ENCODE measurements around the gene VPS51.
"Not testable (repeated sequence)": the region's sequence is repeated elsewhere in the genome, so short reads cannot be mapped to it uniquely, and the experiment has no call there.

The VPS51 gene

GRCh38 chr11:65134952-65135632 is 39.1 kb downstream of the VPS51 start:
- peak; percentile 63 for DNase-seq (ENCODE audit: low read depth)

DNA sequence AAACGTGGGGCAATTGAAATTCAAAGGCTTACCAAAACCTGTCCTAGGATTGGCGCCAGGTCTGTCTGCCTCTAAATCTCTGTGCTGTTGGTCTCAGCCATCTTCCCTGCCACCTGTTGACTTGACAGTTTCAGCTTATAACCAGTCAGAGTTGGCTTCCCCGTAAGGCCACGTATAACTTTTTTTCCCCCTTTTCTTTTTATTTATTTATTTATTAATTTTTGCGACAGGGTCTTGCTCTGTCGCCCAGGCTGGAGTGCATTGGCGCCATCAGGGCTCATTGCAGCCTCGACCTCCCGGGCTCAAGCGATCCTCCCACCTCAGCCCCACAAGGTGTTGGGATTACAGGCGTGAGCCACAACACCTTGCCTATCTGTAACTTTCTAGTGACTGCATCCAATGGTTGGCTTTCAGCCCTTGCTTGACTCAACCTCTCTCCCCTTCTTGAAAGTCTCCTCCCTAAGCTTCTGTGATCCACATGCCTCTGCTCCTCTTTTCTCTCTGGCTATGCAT is 39.7 kb downstream of the VPS51 start:
- DNase-seq (ENCODE audit: low read depth), result no peak

- DNase-seq (ENCODE audit: low read depth), result no peak
Observed at GRCh38 chr11:65136515-65137096, 40.6 kb downstream of the VPS51 start.

DNA sequence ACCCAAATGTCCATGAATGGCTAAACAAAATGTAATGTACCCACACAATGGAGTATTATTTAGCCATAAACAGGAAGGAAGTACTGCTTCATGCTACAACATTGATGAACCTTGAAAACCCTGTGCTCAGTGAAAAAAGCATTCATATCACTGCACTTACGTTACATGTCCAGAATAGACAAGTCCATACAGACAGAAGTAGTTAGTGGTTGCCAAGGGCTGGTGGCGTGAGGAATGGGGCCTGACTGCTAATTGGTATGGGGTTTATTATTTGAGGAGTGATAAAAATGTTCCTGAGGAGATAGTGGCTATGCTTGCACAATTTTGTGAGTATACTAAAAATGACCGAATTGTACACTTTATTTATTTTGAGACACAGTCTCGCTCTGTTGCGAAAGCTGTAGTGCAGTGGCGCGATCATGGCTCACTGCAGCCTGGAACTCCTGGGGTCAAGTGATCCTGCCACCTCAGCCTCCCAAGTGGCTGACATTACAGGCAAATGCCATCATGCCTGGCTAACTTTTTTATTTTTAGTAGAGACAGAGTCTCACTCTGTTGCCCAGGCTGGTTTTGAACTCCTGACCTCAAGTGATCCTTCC is 46.0 kb downstream of the VPS51 start:
- no peak for DNase-seq (ENCODE audit: low read depth)

GRCh38 chr11:65147352-65148075 is 51.5 kb downstream of the VPS51 start:
- no peak for DNase-seq (ENCODE audit: low read depth)

- no peak for DNase-seq (ENCODE audit: low read depth)
Observed at GRCh38 chr11:65148657-65149056, 52.6 kb downstream of the VPS51 start.

GRCh38 chr11:65150131-65150508 is 54.1 kb downstream of the VPS51 start:
- DNase-seq (ENCODE audit: low read depth), result not testable (repeated sequence)

GRCh38 chr11:65150509-65151299 is 54.7 kb downstream of the VPS51 start:
- DNase-seq (ENCODE audit: low read depth), result no peak

DNA sequence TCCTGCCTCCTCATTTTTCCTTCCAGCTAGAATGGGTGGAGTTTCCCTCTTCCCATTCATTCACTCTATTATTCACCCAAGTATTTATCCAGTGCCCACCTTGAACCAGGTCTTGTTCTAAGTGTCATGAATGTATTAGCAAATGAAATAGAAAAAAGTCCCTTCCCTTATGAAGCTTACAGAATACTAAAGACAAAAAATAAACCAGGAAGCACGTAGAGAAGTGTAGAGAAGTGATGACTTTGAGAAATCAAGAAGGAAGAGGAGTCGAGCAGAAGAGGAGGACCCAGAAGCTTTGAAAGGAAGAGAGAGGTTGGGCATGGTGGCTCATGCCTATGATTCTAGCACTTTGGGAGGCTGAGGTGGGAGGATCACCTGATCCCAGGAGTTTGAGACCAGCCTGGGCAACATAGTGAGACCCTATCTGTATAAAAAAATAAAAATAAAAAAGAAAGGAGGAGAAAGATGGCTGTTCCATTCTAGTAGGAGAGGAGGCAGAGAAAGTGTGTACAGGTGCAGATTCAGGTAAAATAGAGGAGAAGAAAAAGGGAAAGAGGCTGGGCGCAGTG is 55.4 kb downstream of the VPS51 start:
- no peak for DNase-seq (ENCODE audit: low read depth)

DNA sequence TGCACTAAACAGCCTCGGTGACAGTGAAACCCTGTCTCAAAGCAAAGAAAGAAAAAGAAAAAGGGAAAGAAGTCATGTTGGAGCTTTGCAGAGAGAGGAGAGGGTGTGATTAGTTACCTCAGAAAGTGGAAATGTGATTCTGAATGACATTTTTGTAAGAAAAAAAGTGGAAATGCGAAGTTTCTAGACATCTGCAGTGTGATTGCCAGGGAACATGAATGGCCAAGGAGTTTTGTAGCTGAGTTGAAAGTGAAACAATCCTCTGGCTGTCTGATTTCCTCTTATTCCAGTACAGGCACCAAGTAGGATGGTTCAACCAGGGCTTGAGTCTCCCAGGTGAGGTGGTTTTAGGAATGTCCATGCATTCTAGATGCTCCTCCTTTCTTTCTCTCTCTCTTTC is 56.1 kb downstream of the VPS51 start:
- DNase-seq (ENCODE audit: low read depth), result no peak

DNA sequence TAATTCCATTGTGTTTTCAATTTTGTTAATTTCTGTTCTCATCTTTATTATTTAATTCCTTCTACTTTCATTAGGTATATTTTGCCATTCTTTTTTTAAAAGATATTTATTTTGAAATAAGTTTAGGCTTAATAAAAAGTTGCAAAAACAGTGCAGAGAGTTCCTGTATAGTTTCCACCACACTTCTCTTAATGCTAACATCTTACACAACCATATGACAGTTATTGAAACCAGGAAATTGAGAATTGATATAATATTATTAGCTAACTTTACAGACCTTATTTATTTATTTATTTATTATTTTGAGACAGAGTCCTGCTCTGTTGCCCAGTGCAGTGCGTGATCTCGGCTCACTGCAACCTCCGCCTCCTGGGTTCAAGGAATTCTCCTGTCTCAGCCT is 60.2 kb downstream of the VPS51 start:
- no peak for DNase-seq (ENCODE audit: low read depth)

- DNase-seq (ENCODE audit: low read depth), result no peak
Observed at GRCh38 chr11:65156926-65157325, 60.9 kb downstream of the VPS51 start.

DNA sequence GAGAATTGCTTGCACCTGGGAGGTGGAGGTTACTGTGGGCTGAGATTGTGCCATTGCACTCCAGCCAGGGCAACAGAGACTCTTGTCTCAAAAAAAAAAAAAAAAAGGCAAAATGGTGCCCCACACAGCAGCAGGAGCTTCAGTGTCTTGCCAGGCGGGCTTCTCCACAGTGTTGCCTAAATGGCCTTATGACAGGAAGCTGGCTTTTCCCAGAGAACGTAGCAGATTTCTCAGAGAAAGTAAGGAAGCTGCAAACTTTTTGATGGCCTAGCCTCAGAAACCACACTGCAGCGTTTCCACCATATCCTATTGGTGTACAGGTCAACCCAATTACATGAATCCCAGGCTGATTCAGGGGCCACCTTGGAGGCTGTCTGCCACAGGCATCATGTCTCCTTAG is 61.3 kb downstream of the VPS51 start:
- DNase-seq (ENCODE audit: low read depth), result no peak

DNA sequence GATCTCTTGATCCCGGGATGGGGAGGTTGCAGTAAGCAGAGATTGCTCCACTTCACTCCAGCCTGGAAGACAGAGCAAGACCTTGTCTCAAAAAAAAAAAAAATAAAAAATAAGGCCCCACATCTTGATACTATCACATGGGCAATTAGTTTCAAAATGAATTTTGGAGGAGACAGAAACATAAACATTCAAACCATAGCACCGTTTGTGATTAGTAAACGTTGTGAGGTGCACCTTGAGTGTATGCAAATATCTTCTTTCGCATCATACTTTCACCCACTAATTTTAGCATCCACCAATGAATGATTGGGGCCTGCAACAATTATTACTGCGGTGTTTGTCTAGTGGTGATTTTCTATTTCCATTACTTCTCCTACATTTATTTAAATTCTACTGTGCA is 63.0 kb downstream of the VPS51 start:
- no peak for DNase-seq (ENCODE audit: low read depth)

DNA sequence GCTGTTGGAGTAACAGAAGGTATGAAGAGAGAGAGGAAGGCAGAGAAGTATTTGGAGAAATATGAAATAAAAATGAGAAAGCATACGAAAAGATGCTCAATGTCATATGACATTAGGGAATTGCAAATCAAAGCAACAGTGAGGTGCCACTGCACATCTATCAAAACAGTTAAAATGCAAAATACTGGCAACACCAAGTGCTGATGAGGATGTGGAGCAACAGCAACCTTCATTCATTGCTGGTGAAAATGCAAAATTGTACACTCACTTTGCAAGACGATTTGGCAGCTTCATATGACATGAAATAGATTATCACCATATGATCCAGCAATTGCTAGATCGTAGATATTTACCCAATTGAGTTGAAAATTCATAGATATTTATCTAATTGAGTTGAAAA is 64.6 kb downstream of the VPS51 start:
- no peak for DNase-seq (ENCODE audit: low read depth)

Measured in stimulated activated CD8-positive, alpha-beta memory T cell treated with anti-CD3 and anti-CD28 coated beads, Interleukin-4, amount 100 ng/mL, for 24 hours (primary cell).